Pulmonary artery endothelial cell (primary cell): Measurements from ENCODE around the gene ZNF567. TPM values are rescaled to one million over a fixed set of nuclear protein-coding genes. Genes with fewer than 3 reads are reported as not detected.
A peak's percentile ranks its signal among the peaks of the same experiment; 100 is the strongest.
"Not testable (repeated sequence)": the region's sequence is repeated elsewhere in the genome, so short reads cannot be mapped to it uniquely, and the experiment has no call there.

ENCODE experiments used
- DNase-seq: peaks from one replicate; pipeline ENCODE4 v3.0.0-alpha.2; 2011; ENCODE audit warnings: low read depth, low spot score
- total RNA-seq: library from RNA; depleted of rRNA; stranded (reverse); fragments of >200 nt; gene quantifications from 2 replicates; pipeline ENCODE4 v1.2.3, GENCODE V29; 2014

ZNF567 gene
- 4.2 and 5.3 TPM in 2 replicates for total RNA-seq

- DNase-seq = peak; percentile 54
Observed at GRCh38 chr19:36687214-36688056, at the start of gene ZNF567. Gene ZNF567, plus strand, starts transcription at chr19:36687612. Its CDS starts 7,256 bp downstream, at chr19:36694868.

GRCh38 chr19:36638862-36639510 lies 48.4 kb upstream of the ZNF567 start:
- no peak for DNase-seq

- no peak for DNase-seq
Observed at GRCh38 chr19:36646746-36647145, 40.7 kb upstream of the ZNF567 start.

DNA sequence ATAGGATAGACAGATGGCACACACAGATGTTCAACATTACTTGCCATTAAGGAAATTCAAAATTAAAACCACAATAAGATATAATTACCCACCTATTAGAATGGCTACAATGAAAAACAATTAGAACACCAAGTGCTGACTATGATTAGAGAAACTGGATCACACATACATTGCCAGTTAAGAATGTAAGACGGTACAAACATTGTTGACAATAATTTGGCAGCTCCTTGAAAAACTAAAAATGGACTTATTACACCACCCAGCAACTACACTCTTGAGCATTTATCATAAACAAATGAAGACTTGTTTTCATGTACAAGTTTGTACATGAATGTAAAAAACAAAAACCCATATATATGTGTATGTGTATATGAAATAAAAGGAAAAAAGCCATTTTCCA lies 34.5 kb upstream of the ZNF567 start:
- DNase-seq = no peak

- DNase-seq = no peak
Observed at GRCh38 chr19:36665832-36666231, 21.6 kb upstream of the ZNF567 start.

- no peak for DNase-seq
Observed at GRCh38 chr19:36668646-36669045, 18.8 kb upstream of the ZNF567 start.

DNA sequence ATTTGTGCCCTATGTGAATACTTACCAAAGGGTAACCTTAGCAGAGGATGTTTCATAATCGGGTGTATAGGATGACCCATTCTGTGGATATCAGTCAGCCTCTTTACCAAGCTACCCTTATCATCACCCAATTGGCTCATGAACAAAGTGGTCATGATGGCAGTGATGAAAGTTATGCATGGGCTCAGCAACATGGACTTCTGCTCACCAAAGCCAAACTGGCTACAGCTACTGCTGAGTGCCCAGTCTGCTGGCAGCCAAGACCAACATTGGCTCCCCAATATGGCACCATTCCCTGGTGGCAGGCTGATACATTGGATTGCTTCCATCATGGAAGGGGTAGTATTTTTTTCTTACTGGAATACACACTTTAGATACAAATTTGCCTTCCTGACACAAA lies 15.0 kb upstream of the ZNF567 start:
- DNase-seq = no peak

- DNase-seq = no peak
Observed at GRCh38 chr19:36674201-36674600, 13.2 kb upstream of the ZNF567 start.

DNA sequence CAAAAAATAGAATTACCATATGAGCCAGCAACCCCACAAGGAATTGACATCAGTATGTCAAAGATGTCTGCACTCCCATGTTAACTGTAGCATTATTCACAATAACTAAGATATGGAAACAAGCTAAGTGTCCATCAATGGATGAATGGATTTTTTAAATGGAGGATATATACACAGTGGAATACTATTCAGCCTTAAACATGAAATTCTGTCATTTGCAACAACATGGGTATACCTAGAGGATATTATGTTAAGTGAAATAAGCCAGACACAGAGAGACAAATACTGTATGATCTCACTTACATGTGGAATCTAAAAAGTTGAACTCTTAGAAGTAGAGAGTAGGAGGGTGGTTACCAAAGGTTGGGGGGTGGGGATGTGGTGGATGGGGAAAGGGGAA lies 8.0 kb upstream of the ZNF567 start:
- no peak for DNase-seq

DNA sequence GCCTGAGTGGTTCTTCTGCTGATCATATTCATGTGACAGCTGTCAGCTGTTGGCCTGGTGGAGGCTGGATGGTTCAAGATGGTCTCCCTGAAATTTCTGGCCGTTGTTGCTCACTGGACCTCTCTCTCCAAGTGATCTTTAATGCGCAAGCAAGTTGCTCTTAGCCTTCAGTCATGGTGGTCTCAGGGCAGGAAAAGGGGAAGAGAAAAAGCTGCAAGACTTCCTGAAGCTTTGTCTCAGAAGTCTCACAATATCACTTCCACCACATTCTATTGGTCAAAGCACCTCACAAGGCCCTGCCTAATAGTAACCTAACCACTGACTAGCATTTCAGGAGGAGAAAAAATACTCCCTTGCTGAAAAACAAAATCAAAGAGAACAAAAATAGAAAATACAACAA lies 1.6 kb upstream of the ZNF567 start:
- DNase-seq = no peak

DNA sequence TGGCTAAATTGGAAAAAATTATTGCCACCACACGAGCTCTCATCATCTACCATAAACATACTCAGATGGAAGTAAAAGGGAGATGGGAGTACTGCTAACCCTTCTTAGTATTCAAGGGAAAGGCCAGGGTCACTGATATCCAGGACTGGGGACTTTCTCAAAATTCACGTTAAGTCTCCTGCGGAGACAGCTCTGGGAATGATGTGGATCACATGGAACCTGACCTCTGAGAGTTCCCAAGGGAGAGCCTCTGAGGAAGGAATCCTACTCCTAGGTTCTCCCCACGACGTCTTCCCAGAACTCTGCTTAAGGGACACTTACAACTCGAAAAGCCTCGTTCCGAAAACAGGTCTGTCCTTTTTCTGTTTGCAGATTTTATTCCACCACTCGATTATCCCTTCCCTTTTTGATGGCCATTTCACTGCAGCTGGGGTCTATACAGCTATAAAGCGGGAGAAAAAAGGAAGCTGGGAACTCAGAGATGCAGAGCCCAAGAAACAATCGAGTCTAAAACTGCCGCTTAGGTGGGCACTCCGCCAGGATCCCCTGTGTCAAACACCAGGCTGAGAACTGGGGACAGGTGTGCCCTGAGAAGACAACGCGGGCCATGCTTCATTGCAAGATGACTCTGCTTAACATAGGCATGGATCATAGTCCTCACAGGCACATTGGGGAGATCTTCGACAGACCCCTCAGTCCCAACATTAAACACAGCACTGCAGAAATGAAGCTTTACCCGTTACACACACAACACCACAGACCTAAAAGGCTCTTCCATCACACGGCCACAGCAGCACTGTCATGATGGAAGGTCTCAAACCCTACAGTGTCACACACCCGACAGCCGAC lies 823 bp upstream of the ZNF567 start:
- DNase-seq = no peak

DNA sequence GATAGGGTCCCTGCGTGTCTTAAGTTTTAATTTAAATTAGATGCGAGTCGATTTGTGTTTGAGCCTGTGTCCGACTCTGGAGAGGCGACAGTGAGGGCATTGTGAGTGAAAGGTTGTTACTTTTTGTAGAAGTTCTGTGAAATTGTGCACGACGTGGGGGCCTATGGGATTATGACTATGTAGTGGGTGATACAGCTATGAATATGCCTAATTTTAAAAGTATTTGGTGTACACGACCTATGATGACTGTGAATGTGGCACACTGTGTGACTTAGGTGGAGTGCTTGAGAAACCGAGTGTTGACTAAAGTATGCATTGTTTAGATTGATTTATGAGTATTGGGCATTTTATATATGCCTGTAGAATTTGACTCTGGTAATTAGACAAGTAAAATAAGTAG lies 646 bp downstream of the ZNF567 start:
- DNase-seq = no peak

DNA sequence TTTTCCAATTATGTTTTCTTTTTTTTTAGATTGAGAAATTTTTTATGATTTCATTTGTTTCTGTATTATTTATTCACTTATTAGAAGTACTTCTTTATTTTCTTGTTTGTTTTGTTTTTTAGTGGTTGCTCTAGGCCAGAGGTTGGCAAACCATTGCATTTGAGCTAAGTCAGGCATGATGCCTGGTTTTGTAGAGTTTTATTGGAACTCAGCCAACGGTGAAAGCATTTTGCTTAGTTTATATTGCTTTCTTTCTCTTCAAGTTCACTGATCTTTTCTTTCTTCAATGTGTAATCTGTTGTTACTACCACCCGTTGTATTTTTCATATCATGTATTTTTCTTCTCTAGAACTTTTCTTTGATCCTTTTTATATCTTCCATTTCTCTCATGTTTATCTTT lies 19.7 kb downstream of the ZNF567 start:
- no peak for DNase-seq

GRCh38 chr19:36709423-36709822 lies 22.0 kb downstream of the ZNF567 start:
- no peak for DNase-seq

- DNase-seq = no peak
Observed at GRCh38 chr19:36719687-36720556, 32.5 kb downstream of the ZNF567 start.

DNA sequence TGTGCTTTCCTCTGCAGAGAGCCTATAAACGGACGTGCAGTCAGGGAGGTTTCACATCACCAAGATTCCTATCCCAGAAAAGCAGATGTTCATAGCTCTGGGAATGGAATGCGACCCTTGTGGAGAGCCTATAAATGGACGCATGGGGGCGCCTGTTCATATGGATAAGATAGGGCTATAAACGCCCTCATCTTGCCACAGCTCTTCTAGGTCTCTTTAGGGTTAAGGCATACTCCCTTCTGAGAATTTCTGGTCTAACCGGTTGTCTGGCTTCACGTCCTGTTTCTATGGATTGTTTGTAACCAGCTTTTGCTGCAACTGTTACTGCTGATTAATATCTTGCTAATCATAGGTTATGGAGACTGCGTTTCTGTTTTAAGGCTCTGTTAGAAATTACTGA lies 48.8 kb downstream of the ZNF567 start:
- DNase-seq = not testable (repeated sequence)

DNA sequence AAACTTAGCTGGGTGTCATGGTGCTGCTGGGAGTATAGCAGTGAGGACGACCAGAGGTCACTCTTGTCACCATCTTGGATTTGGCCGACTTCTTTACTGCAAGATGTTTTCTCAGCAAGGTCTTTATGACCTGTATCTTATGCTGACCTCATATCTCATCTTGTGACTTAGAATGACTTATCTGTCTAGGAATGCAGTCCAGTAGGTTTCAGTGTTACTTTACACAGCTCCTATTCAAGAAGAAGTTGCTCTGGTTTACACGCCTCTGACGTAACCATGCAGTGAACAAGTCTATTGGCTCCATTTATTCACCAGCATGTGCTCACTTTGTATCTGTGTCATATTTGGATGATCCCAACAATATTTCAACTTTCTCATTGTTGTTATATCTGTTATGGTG lies 58.5 kb downstream of the ZNF567 start:
- no peak for DNase-seq

DNA sequence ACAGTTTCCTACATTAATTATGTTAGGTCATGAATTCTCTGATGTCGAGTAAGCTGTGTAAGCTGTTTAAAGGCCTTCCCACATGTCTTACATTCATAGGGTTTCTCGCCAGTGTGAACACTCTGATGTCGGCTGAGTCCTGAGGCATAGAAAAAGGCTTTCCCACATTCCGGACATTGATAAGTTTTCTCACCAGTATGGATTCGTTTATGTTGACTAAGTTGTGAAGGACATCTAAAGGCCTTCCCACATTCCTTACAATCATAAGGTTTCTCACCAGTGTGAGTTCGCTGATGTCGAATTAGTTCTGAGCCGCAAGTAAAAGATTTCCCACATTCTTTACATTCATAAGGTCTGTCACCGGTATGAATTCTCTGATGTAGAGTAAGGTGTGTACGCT lies 60.3 kb downstream of the ZNF567 start:
- no peak for DNase-seq

DNA sequence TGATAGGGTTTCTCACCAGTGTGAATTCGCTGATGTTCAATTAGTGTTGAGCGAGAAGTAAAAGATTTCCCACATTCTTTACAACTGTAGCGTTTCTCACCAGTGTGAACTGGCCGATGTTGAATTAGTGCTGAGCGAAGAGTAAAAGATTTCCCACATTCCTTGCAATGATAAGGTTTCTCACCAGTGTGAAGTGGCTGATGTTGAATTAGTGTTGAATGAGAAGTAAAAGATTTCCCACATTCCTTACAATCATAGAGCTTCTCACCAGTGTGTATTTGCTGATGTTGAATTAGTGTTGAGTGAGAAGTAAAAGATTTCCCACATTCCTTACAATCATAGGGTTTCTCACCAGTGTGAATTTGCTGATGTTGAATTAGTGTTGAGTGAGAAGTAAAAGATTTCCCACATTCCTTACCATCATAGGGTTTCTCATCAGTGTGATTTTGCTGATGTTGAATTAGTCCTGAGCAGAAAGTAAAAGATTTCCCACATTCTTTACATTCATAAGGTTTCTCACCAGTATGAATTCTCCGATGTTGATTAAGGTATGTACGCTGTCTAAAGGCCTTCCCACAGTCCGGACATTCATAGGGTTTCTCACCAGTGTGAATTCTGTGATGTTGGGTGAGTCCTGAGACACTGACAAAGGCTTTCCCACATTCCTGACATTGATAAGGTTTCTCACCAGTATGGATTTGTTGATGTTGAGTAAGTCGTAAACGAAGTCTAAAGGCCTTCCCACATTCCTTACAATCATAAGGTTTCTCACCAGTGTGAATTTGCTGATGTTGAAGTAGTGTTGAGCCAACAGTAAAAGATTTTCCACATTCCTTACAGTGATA lies 61.2 kb downstream of the ZNF567 start:
- DNase-seq = no peak

- DNase-seq = not testable (repeated sequence)
Observed at GRCh38 chr19:36749613-36750012, 62.2 kb downstream of the ZNF567 start.
